Panc1 (cell line): ENCODE measurements around the gene FRMD5. TPM values are rescaled to one million over a fixed set of nuclear protein-coding genes. Genes with fewer than 3 reads are reported as not detected.

Experiments used
- ATAC-seq: fragments of 200-7000 bp; cut with Tn5 transposase; 2 replicates; pipeline ENCODE4 v1.9.1; 2020; ENCODE audit warnings: mild to moderate bottlenecking, moderate library complexity
- BruUV-seq: library from RNA; stranded (reverse); fragments of 400-500 nt; replicated peaks from 2 replicates; lab custom pipeline; 2021; lab: Mats Ljungman, UMichigan
- CTCF ChIA-PET: fragments of 300-600 bp; sonication (Branson Sonifier 250); formaldehyde crosslinking; loops from one replicate; lab custom pipeline; 2022; ENCODE audit warnings: antibody characterized with exemption; lab: Charles Lee
- POLR2A ChIA-PET: fragments of 300-600 bp; sonication (Branson Sonifier 250); formaldehyde crosslinking; loops from one replicate; lab custom pipeline; 2022; ENCODE audit warnings: antibody characterized with exemption; lab: Charles Lee
- DNase-seq: peaks from one replicate; pipeline ENCODE4 v3.0.0-alpha.2; 2010; ENCODE audit warnings: low read depth, low spot score
- H3K27ac ChIP-seq: 2 replicates; pipeline ENCODE4 v1.5.1; 2011; ENCODE audit warnings: mild to moderate bottlenecking, low read length, inconsistent platforms
- H3K27me3 ChIP-seq: fragments of 200-500 bp; sonication (Bioruptor generic); 2 replicates; pipeline ENCODE4 v1.6.0; 2014; ENCODE audit warnings: low read length, inconsistent platforms; ENCODE audit not compliant: control insufficient read depth, insufficient read depth
- H3K36me3 ChIP-seq: fragments of 200-500 bp; sonication (Bioruptor generic); 2 replicates; pipeline ENCODE4 v1.5.1; 2014; ENCODE audit warnings: inconsistent platforms, mild to moderate bottlenecking, low read length, moderate library complexity; ENCODE audit not compliant: control insufficient read depth, insufficient read depth
- H3K4me1 ChIP-seq: 2 replicates; pipeline ENCODE4 v1.5.1; 2011; ENCODE audit warnings: inconsistent platforms, mild to moderate bottlenecking, low read length, moderate library complexity; ENCODE audit not compliant: control insufficient read depth, insufficient read depth
- H3K4me3 ChIP-seq, 2 experiments: 2 replicates each; pipeline ENCODE4 v1.5.1; 2011 to 2012; ENCODE audit warnings: low read depth in 2 of 2, low read length in 2 of 2, mild to moderate bottlenecking in 2 of 2, inconsistent platforms in 1 of 2, moderate library complexity in 1 of 2
- H3K9me3 ChIP-seq: fragments of 200-500 bp; sonication (Bioruptor generic); 2 replicates; pipeline ENCODE4 v1.5.1; 2014; ENCODE audit warnings: low read depth, mild to moderate bottlenecking, inconsistent platforms, low read length, moderate library complexity; ENCODE audit not compliant: control insufficient read depth, insufficient read depth
- CTCF ChIP-seq: fragments of 450-650 bp; IDR thresholded peaks from 2 replicates; pipeline ENCODE4 v1.5.1; 2017; ENCODE audit warnings: mild to moderate bottlenecking
- POLR2AphosphoS5 ChIP-seq: IDR thresholded peaks from 2 replicates; pipeline ENCODE4 v1.6.1; 2012; ENCODE audit warnings: mild to moderate bottlenecking, low read depth, low read length, moderate library complexity
- REST ChIP-seq, 2 experiments: IDR thresholded peaks; 2 replicates each; pipeline ENCODE4 v1.6.1; 2011 to 2012; ENCODE audit warnings: low read depth in 2 of 2, control low read depth in 1 of 2, low read length in 1 of 2, mild to moderate bottlenecking in 1 of 2, moderate library complexity in 1 of 2; ENCODE audit not compliant: insufficient read depth in 1 of 2
- SIN3A ChIP-seq: IDR thresholded peaks from 2 replicates; pipeline ENCODE4 v1.6.1; 2012; ENCODE audit warnings: low read depth, mild to moderate bottlenecking, low read length, moderate library complexity, borderline replicate concordance; ENCODE audit not compliant: insufficient read depth
- TCF7L2 ChIP-seq: IDR thresholded peaks from 2 replicates; pipeline ENCODE4 v1.6.1; 2011; ENCODE audit warnings: mild to moderate bottlenecking, low read depth, low read length, inconsistent platforms
- in situ Hi-C: cut with HindIII; loops from 2 replicates; pipeline ENCODE4 v1.10.0; 2016; ENCODE audit warnings: low sequenced_read_pairs, low pct_unique_long_range_greater_than_20kb
- intact Hi-C: fragments of 100-400 bp; cut with micrococcal nuclease; formaldehyde crosslinking; loops from one replicate; pipeline ENCODE4 v1.10.0; 2022; ENCODE audit not compliant: unreplicated experiment
- total RNA-seq: library from RNA; stranded (reverse); gene quantifications from one replicate; pipeline ENCODE4 v1.2.1, GENCODE V29; 2021; ENCODE audit not compliant: unreplicated experiment

Gene FRMD5
- total RNA-seq, 1 experiment from 2014 or later, result 18.3 TPM

- H3K36me3 ChIP-seq, result no peaks in the 10 kb centered on the region; the same call in 1 of the 2 replicates
- no peaks in the 10 kb centered on the region for H3K27me3 ChIP-seq
- POLR2A ChIA-PET, result no interaction called here
- H3K4me3 ChIP-seq, result no peak overlapping the region
- H3K27ac ChIP-seq, result no peak overlapping the region
- H3K4me1 ChIP-seq, result peaks cover 18% of the 10 kb centered on the region
- in situ Hi-C loops, result no loop called here
- ATAC-seq (no peak), DNase-seq (no peak)
- CTCF ChIA-PET, result no interaction called here
- TF ChIP-seq REST (IDR thresholded peaks at IDR 0.05; ENCODE audit: insufficient read depth in 1 of 2, low read depth in 2 of 2, low read length in 1 of 2) (no peak), CTCF (no peak), TCF7L2 (no peak), SIN3A (no peak), POLR2AphosphoS5 (no peak)
- intact Hi-C loops, result no loop called here
- no peaks in the 10 kb centered on the region for H3K9me3 ChIP-seq
- no TSS peak for BruUV-seq
These were observed 41.7 kb downstream of the FRMD5 start for GRCh38 chr15:44153352-44153751.

GRCh38 chr15:44149224-44149623 is 45.8 kb downstream of the FRMD5 start:
- no peak for DNase-seq
- ChIA-PET POLR2A (no interaction called here), CTCF (no interaction called here)
- Histone ChIP-seq H3K27me3 (no peaks in the 10 kb centered on the region), H3K36me3 (no peaks in the 10 kb centered on the region), H3K9me3 (no peaks in the 10 kb centered on the region), H3K4me3 (no peak overlapping the region), H3K27ac (no peak overlapping the region), H3K4me1 (peaks cover 10% of the 10 kb centered on the region)
- BruUV-seq, result no TSS peak
- in situ Hi-C loops, result no loop called here
- intact Hi-C loops, result no loop called here
- no peak for ATAC-seq
- no peak for TF ChIP-seq TCF7L2
- TF ChIP-seq REST (IDR thresholded peaks at IDR 0.05; ENCODE audit: insufficient read depth in 1 of 2, low read depth in 2 of 2, low read length in 1 of 2), result no peak
- no peak for TF ChIP-seq SIN3A
- TF ChIP-seq CTCF, result no peak
- no peak for TF ChIP-seq POLR2AphosphoS5
